ENCODE measurements around the gene SELENOP. TPM values are rescaled to one million over a fixed set of nuclear protein-coding genes. Genes with fewer than 3 reads are reported as not detected.

Gene SELENOP
- total and polyA plus RNA-seq, 9 of the 15 experiments (the other 6 are each of a cell fraction or from before 2014, with no cell fraction given) = 3.2 to 6.3 (median 4.5) TPM

GRCh38 chr5:42851481-42851880 is 39.8 kb upstream of the SELENOP start:
- intact Hi-C loops (cut with micrococcal nuclease) = no loop called here
- ATAC-seq = no peak
- no peaks in the 10 kb centered on the region for H3K27me3 ChIP-seq (ENCODE audit: control insufficient read depth in 2 of 2, insufficient read depth in 2 of 2, low read length in 2 of 2)
- POLR2A ChIA-PET = no interaction called here
- peak overlapping the region; percentile 29 for H2AFZ ChIP-seq (ENCODE audit: low read depth, low read length)
- 34% methylated on average over 6 of the region's 6 CpGs for WGBS (ENCODE audit: insufficient coverage, low coverage, missing lambda C conversion rate)
- no peaks in the 10 kb centered on the region for H3K36me3 ChIP-seq (ENCODE audit: control insufficient read depth, insufficient read depth, low read length)
- H3K27ac ChIP-seq (ENCODE audit: extremely low read depth, low read depth, low read length) = no peak overlapping the region
- in situ Hi-C loops (cut with MboI) = no loop called here
- H3K9me1 ChIP-seq (ENCODE audit: control insufficient read depth, insufficient read depth, low read length) = no peaks in the 10 kb centered on the region
- peaks cover 0 to 19% of the 10 kb centered on the region in 2 experiments; a peak in 4 of 5 replicates for H3K4me1 ChIP-seq (replicated peaks in 1 of 2; ENCODE audit: control insufficient read depth in 2 of 2, insufficient read depth in 2 of 2, low read length in 2 of 2)
- no peak for TF ChIP-seq ZNF174 (CRISPR knock-in tag; IDR thresholded peaks at IDR 0.05)
- 0 out of 4 replicates have a peak, but pooled peaks have one; percentile 20 to 22 for TF ChIP-seq KDM1A (IDR thresholded peaks at IDR 0.05)
- no peak for TF ChIP-seq NR2C2 (CRISPR knock-in tag; IDR thresholded peaks at IDR 0.05)
- 0 out of 2 replicates have a peak, but pooled peaks have one; percentile 22 for TF ChIP-seq NR2C2 (tag; IDR thresholded peaks at IDR 0.05)
- H3K9me3 ChIP-seq (replicated peaks; ENCODE audit: control insufficient read depth, insufficient read depth, low read depth, low read length) = no peaks in the 10 kb centered on the region
- no TSS peak for BruUV-seq (replicated peaks)
- no peak overlapping the region for H3K9ac ChIP-seq (ENCODE audit: insufficient read depth in 1 of 2, low read depth in 2 of 2, low read length in 2 of 2)
- DNase-seq (ENCODE audit: extremely low read depth in 1 of 4, low spot score in 3 of 4) = no peak
- no peaks in the 10 kb centered on the region for H3K79me2 ChIP-seq (ENCODE audit: control insufficient read depth, insufficient read depth, low read length)
- H3K4me3 ChIP-seq = no peak overlapping the region
- H3K4me2 ChIP-seq (ENCODE audit: insufficient read depth, low read length) = no peak overlapping the region
- no peak for FAIRE-seq
- CTCF ChIA-PET (ENCODE audit: low intra/inter-chr PET ratio) = no interaction called here
- H4K20me1 ChIP-seq (replicated peaks; ENCODE audit: control insufficient read depth, insufficient read depth, low read length) = no peaks in the 10 kb centered on the region

- DNase-seq (ENCODE audit: extremely low read depth in 1 of 4, low spot score in 3 of 4) = no peak
- Histone ChIP-seq H3K4me1 (replicated peaks in 1 of 2; ENCODE audit: control insufficient read depth in 2 of 2, insufficient read depth in 2 of 2, low read length in 2 of 2) (peaks cover 0 to 11% of the 10 kb centered on the region in 2 experiments; a peak in 4 of 5 replicates), H3K27me3 (ENCODE audit: control insufficient read depth in 2 of 2, insufficient read depth in 2 of 2, low read length in 2 of 2) (no peaks in the 10 kb centered on the region), H3K36me3 (ENCODE audit: control insufficient read depth, insufficient read depth, low read length) (no peaks in the 10 kb centered on the region), H3K4me3 (no peak overlapping the region), H3K79me2 (ENCODE audit: control insufficient read depth, insufficient read depth, low read length) (no peaks in the 10 kb centered on the region), H3K9me1 (ENCODE audit: control insufficient read depth, insufficient read depth, low read length) (no peaks in the 10 kb centered on the region), H3K27ac (ENCODE audit: extremely low read depth, low read depth, low read length) (no peak overlapping the region), H4K20me1 (replicated peaks; ENCODE audit: control insufficient read depth, insufficient read depth, low read length) (no peaks in the 10 kb centered on the region), H2AFZ (ENCODE audit: low read depth, low read length) (peak overlapping the region; percentile 56), H3K9ac (ENCODE audit: insufficient read depth in 1 of 2, low read depth in 2 of 2, low read length in 2 of 2) (no peak overlapping the region), H3K4me2 (ENCODE audit: insufficient read depth, low read length) (no peak overlapping the region), H3K9me3 (replicated peaks; ENCODE audit: control insufficient read depth, insufficient read depth, low read depth, low read length) (no peaks in the 10 kb centered on the region)
- no TSS peak for BruUV-seq (replicated peaks)
- ChIA-PET CTCF (ENCODE audit: low intra/inter-chr PET ratio) (no interaction called here), POLR2A (interaction anchor here (1.5 kb wide), 1 partner anchor 30 kb away, joined by 3 read pairs; no protein-coding TSS in a partner anchor)
- in situ Hi-C loops (cut with MboI) = no loop called here
- no peak for FAIRE-seq
- no peak for ATAC-seq
- intact Hi-C loops (cut with micrococcal nuclease) = no loop called here
- WGBS (ENCODE audit: insufficient coverage, low coverage, missing lambda C conversion rate) = 78% methylated on average over 2 of the region's 2 CpGs
- TF ChIP-seq BMI1 (IDR thresholded peaks at IDR 0.05; ENCODE audit: low read length) (no peak), ARID4B (CRISPR knock-in tag; IDR thresholded peaks at IDR 0.05) (no peak), KLF10 (CRISPR knock-in tag; IDR thresholded peaks at IDR 0.05) (no peak), NCOA6 (IDR thresholded peaks at IDR 0.05) (no peak), ZSCAN32 (CRISPR knock-in tag; IDR thresholded peaks at IDR 0.05) (no peak), U2AF1 (optimal IDR thresholded peaks at IDR 0.05; ENCODE audit: low read depth, low read length) (no peak), ETS2 (tag; IDR thresholded peaks at IDR 0.05; ENCODE audit: borderline replicate concordance, poor library complexity, severe bottlenecking) (no peak)
Measured at GRCh38 chr5:42848545-42848944, 36.9 kb upstream of the SELENOP start.

All from K562 (cell line).